MCF 10A (cell line): ENCODE data around the gene OLFML2A. TPM values are rescaled to one million over a fixed set of nuclear protein-coding genes. Genes with fewer than 3 reads are reported as not detected.
A peak's percentile ranks its signal among the peaks of the same experiment; 100 is the strongest.

Experiments used
- BruUV-seq: library from RNA; stranded (reverse); fragments of 400-500 nt; replicated peaks from 2 replicates; lab custom pipeline; 2021; lab: Mats Ljungman, UMichigan
- CTCF ChIA-PET: fragments of 300-600 bp; sonication (Branson Sonifier 250); formaldehyde crosslinking; extraction: SDS; loops from one replicate; lab custom pipeline; 2021; ENCODE audit warnings: antibody characterized with exemption, inconsistent platforms; lab: Yijun Ruan, JAX
- POLR2A ChIA-PET: fragments of 300-600, 350-650 bp; sonication (Branson Sonifier 250); formaldehyde crosslinking; extraction: SDS; loops from one replicate; lab custom pipeline; 2020; ENCODE audit warnings: antibody characterized with exemption, inconsistent platforms; lab: Yijun Ruan, JAX
- DNase-seq: peaks from one replicate; pipeline ENCODE4 v3.0.0-alpha.2; 2018; ENCODE audit not compliant: unreplicated experiment
- H3K27ac Mint-ChIP-seq: one replicate; pipeline ENCODE4 v1.8.0; 2022; ENCODE audit warnings: mild to moderate bottlenecking, low read depth, mixed read lengths; ENCODE audit not compliant: unreplicated experiment
- H3K27me3 Mint-ChIP-seq: one replicate; pipeline ENCODE4 v1.8.0; 2022; ENCODE audit warnings: mixed read lengths; ENCODE audit not compliant: insufficient read depth, unreplicated experiment
- H3K36me3 Mint-ChIP-seq: one replicate; pipeline ENCODE4 v1.8.0; 2022; ENCODE audit warnings: mild to moderate bottlenecking, moderate library complexity, mixed read lengths; ENCODE audit not compliant: insufficient read depth, unreplicated experiment
- H3K4me1 Mint-ChIP-seq: one replicate; pipeline ENCODE4 v1.8.0; 2022; ENCODE audit warnings: mixed read lengths; ENCODE audit not compliant: insufficient read depth, unreplicated experiment
- H3K4me3 Mint-ChIP-seq: one replicate; pipeline ENCODE4 v1.8.0; 2022; ENCODE audit warnings: mild to moderate bottlenecking, moderate library complexity, mixed read lengths; ENCODE audit not compliant: unreplicated experiment
- H3K9me3 Mint-ChIP-seq: one replicate; pipeline ENCODE4 v1.8.0; 2022; ENCODE audit warnings: mixed read lengths; ENCODE audit not compliant: unreplicated experiment
- intact Hi-C: fragments of 100-400 bp; cut with micrococcal nuclease; formaldehyde crosslinking; loops from 2 replicates; pipeline ENCODE4 v1.14.1; 2022
- total RNA-seq: library from RNA; stranded (reverse); gene quantifications from 2 replicates; pipeline ENCODE4 v1.2.3, GENCODE V29; 2022
- TF ChIP-seq, protein P1 (sequence below): fragments of 200-600 bp; IDR thresholded peaks from one replicate; pipeline ENCODE4 v1.8.0; 2022; ENCODE audit warnings: antibody characterized with exemption, mild to moderate bottlenecking; ENCODE audit not compliant: unreplicated experiment

OLFML2A gene
- total RNA-seq, 1 experiment from 2014 or later: 0.21 TPM

- H3K4me3 Mint-ChIP-seq: no peak overlapping the region
- POLR2A ChIA-PET: interaction anchor here (0.6 to 10.8 kb wide), 7 partner anchors 41 to 556 kb away, joined by 3 to 299 read pairs (median 4); partner anchors contain the start of genes ARPC5L, RPL35 and WDR38
Measured at GRCh38 chr9:124773473-124774128, 3.3 kb upstream of the OLFML2A start.

DNA sequence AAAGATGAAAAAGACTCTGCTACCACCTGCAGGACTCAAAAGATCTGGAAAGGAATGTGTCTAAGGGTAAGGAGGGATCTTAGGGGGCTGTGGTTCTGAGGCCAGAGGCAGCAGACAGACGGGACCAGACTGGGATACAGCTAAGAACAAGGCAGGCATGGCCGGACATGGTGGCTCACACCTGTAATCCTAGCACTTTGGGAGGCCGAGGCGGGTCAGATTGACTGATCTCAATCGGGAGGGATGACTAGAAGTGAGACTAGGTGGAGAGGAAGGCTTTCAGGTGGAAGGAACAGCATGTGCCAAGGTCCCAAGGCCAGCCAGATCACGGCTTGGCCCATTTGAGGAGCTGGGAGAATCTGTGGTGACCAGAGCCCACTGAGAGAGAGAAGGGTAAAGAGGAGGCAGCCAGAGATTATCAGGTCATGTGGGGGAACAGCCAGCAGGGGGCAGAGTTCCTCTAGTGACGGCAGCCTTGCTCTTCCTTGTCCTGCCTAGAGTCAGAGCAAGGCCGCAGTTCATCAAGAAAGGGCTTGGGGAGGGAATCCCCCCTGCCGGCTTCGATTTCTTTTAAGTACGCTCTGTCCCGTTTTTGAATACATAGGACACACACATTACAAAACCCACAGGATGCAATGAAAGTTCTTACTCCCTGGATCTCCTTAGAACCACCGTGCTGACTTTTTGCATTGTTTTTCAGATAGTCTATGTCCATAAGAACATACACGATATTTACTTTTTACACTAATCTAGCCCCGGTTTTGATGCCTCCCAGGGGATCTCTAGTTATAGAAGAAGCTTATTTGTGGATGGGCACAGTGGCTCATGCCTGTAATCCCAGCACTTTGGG lies 2.6 kb upstream of the OLFML2A start:
- peak; percentile 81 for DNase-seq
- intact Hi-C loops: loop anchor here (1.0 to 5.0 kb wide), 6 partner anchors 36 to 1718 kb away; partner anchors contain the start of gene WDR38
- no peaks in the 10 kb centered on the region for H3K36me3 Mint-ChIP-seq
- no peak overlapping the region for H3K27ac Mint-ChIP-seq
- BruUV-seq: no TSS peak
- CTCF ChIA-PET: interaction anchor here (0.5 to 13.3 kb wide), 34 partner anchors 12 to 1568 kb away, joined by 3 to 927 read pairs (median 4); partner anchors contain the start of genes ARPC5L, RPL35, SCAI and WDR38
- no peaks in the 10 kb centered on the region for H3K9me3 Mint-ChIP-seq
- TF ChIP-seq, protein P1, sequence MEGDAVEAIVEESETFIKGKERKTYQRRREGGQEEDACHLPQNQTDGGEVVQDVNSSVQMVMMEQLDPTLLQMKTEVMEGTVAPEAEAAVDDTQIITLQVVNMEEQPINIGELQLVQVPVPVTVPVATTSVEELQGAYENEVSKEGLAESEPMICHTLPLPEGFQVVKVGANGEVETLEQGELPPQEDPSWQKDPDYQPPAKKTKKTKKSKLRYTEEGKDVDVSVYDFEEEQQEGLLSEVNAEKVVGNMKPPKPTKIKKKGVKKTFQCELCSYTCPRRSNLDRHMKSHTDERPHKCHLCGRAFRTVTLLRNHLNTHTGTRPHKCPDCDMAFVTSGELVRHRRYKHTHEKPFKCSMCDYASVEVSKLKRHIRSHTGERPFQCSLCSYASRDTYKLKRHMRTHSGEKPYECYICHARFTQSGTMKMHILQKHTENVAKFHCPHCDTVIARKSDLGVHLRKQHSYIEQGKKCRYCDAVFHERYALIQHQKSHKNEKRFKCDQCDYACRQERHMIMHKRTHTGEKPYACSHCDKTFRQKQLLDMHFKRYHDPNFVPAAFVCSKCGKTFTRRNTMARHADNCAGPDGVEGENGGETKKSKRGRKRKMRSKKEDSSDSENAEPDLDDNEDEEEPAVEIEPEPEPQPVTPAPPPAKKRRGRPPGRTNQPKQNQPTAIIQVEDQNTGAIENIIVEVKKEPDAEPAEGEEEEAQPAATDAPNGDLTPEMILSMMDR: peak; percentile 62
- H3K4me3 Mint-ChIP-seq: no peak overlapping the region
- POLR2A ChIA-PET: interaction anchor here (1.1 to 10.8 kb wide), 8 partner anchors 40 to 83 kb away, joined by 3 to 299 read pairs (median 4); partner anchors contain the start of genes ARPC5L, RPL35 and WDR38
- peaks cover 9% of the 10 kb centered on the region for H3K27me3 Mint-ChIP-seq
- H3K4me1 Mint-ChIP-seq: peaks cover 32% of the 10 kb centered on the region

More at GRCh38 chr9:124773473-124774128, 3.3 kb upstream of the OLFML2A start:
- Mint-ChIP-seq H3K36me3 (no peaks in the 10 kb centered on the region), H3K27me3 (peaks cover 9% of the 10 kb centered on the region), H3K27ac (no peak overlapping the region), H3K9me3 (no peaks in the 10 kb centered on the region), H3K4me1 (peaks cover 31% of the 10 kb centered on the region)
- CTCF ChIA-PET: interaction anchor here (0.6 to 13.3 kb wide), 21 partner anchors 12 to 602 kb away, joined by 3 to 927 read pairs (median 6); partner anchors contain the start of genes ARPC5L, RPL35 and WDR38
- no peak for DNase-seq
- TF ChIP-seq, protein P1: no peak
- intact Hi-C loops: loop anchor here (1.0 to 5.0 kb wide), 6 partner anchors 37 to 1719 kb away; partner anchors contain the start of gene WDR38
- no TSS peak for BruUV-seq

- intact Hi-C loops: no loop called here
- Mint-ChIP-seq H3K4me3 (peak overlapping the region; percentile 68), H3K27me3 (peaks cover 9% of the 10 kb centered on the region), H3K9me3 (no peaks in the 10 kb centered on the region), H3K36me3 (no peaks in the 10 kb centered on the region), H3K27ac (no peak overlapping the region), H3K4me1 (peaks cover 38% of the 10 kb centered on the region)
- TF ChIP-seq, protein P1: no peak
- POLR2A ChIA-PET: interaction anchor here (2.2 to 10.8 kb wide), 2 partner anchors 42 to 80 kb away, joined by 6 to 299 read pairs; partner anchors contain the start of genes ARPC5L, RPL35 and WDR38
- CTCF ChIA-PET: interaction anchor here (0.7 to 13.3 kb wide), 11 partner anchors 13 to 150 kb away, joined by 3 to 927 read pairs (median 5); partner anchors contain the start of genes ARPC5L, RPL35 and WDR38
- no peak for DNase-seq
- no TSS peak for BruUV-seq
Measured at GRCh38 chr9:124776618-124776953, 347 bp upstream of the OLFML2A start.
